Astrocyte (in vitro differentiated cells and primary cell): ENCODE results near the gene ADARB2. TPM values are rescaled to one million over a fixed set of nuclear protein-coding genes. Genes with fewer than 3 reads are reported as not detected.

Source experiments
- DNase-seq: peaks from one replicate; pipeline ENCODE4 v3.0.0-alpha.2; 2010; ENCODE audit warnings: low read depth
- FAIRE-seq: peaks from 2 replicates; lab custom pipeline; 2011; peaks lifted over from hg19 to GRCh38; lab: Jason Lieb, UNC
- H2AFZ ChIP-seq: 2 replicates; pipeline ENCODE4 v1.6.0; 2012; ENCODE audit warnings: low read depth, low read length, inconsistent platforms
- H3K27ac ChIP-seq: 2 replicates; pipeline ENCODE4 v1.5.1; 2011; ENCODE audit warnings: low read depth, low read length, inconsistent platforms
- H3K27me3 ChIP-seq: 2 replicates; pipeline ENCODE4 v1.6.0; 2011; ENCODE audit warnings: low read length, inconsistent platforms; ENCODE audit not compliant: insufficient read depth
- H3K36me3 ChIP-seq: 2 replicates; pipeline ENCODE4 v1.5.1; 2011; ENCODE audit warnings: low read length, inconsistent platforms; ENCODE audit not compliant: insufficient read depth
- H3K4me1 ChIP-seq: 2 replicates; pipeline ENCODE4 v1.5.1; 2011; ENCODE audit warnings: low read length, inconsistent platforms; ENCODE audit not compliant: insufficient read depth
- H3K4me2 ChIP-seq: 2 replicates; pipeline ENCODE4 v1.6.0; 2012; ENCODE audit warnings: low read length, inconsistent platforms
- H3K4me3 ChIP-seq: 2 replicates; pipeline ENCODE4 v1.5.1; 2011; ENCODE audit warnings: low read depth, mild to moderate bottlenecking, low read length, inconsistent platforms; ENCODE audit not compliant: insufficient read depth
- H3K79me2 ChIP-seq: 2 replicates; pipeline ENCODE4 v1.6.0; 2012; ENCODE audit warnings: mild to moderate bottlenecking, low read length, inconsistent platforms; ENCODE audit not compliant: insufficient read depth
- H3K9ac ChIP-seq: 2 replicates; pipeline ENCODE4 v1.6.0; 2012; ENCODE audit warnings: mild to moderate bottlenecking, low read length, inconsistent platforms
- H3K9me3 ChIP-seq: 2 replicates; pipeline ENCODE4 v1.5.1; 2012; ENCODE audit warnings: low read depth, mild to moderate bottlenecking, low read length, inconsistent platforms; ENCODE audit not compliant: insufficient read depth
- H4K20me1 ChIP-seq: 2 replicates; pipeline ENCODE4 v1.6.0; 2012; ENCODE audit warnings: low read length, inconsistent platforms; ENCODE audit not compliant: insufficient read depth
- H3K27ac Mint-ChIP-seq: one replicate; pipeline ENCODE4 v1.8.0; 2021; ENCODE audit warnings: mild to moderate bottlenecking, mixed read lengths; ENCODE audit not compliant: unreplicated experiment
- H3K27me3 Mint-ChIP-seq: one replicate; pipeline ENCODE4 v1.8.0; 2021; ENCODE audit warnings: low read depth, mixed read lengths; ENCODE audit not compliant: unreplicated experiment
- H3K36me3 Mint-ChIP-seq: one replicate; pipeline ENCODE4 v1.8.0; 2021; ENCODE audit warnings: low read depth, mixed read lengths; ENCODE audit not compliant: unreplicated experiment
- H3K4me1 Mint-ChIP-seq: one replicate; pipeline ENCODE4 v1.8.0; 2021; ENCODE audit warnings: low read depth, mixed read lengths; ENCODE audit not compliant: unreplicated experiment
- H3K4me3 Mint-ChIP-seq: one replicate; pipeline ENCODE4 v1.8.0; 2021; ENCODE audit warnings: mild to moderate bottlenecking, moderate library complexity, mixed read lengths; ENCODE audit not compliant: unreplicated experiment
- H3K9me3 Mint-ChIP-seq: one replicate; pipeline ENCODE4 v1.8.0; 2021; ENCODE audit warnings: mild to moderate bottlenecking, mixed read lengths; ENCODE audit not compliant: unreplicated experiment
- CTCF ChIP-seq: IDR thresholded peaks from 2 replicates; pipeline ENCODE4 v1.5.1; 2011; ENCODE audit warnings: low read depth, mild to moderate bottlenecking, inconsistent platforms, low read length, moderate library complexity; ENCODE audit not compliant: insufficient read depth
- EZH2 ChIP-seq: IDR thresholded peaks from 2 replicates; pipeline ENCODE4 v1.6.1; 2012; ENCODE audit warnings: mild to moderate bottlenecking, low read length, inconsistent platforms; ENCODE audit not compliant: insufficient read depth
- total RNA-seq: library from RNA; stranded (reverse); gene quantifications from 2 replicates; pipeline ENCODE4 v1.2.1, GENCODE V29; 2021

Gene ADARB2
- total RNA-seq, 1 donor from 2014 or later, result 0.18 TPM

- Histone ChIP-seq H3K4me1 (no peaks in the 10 kb centered on the region), H3K27ac (no peak overlapping the region), H3K36me3 (no peaks in the 10 kb centered on the region), H3K79me2 (no peaks in the 10 kb centered on the region), H2AFZ (no peak overlapping the region), H3K27me3 (no peaks in the 10 kb centered on the region), H3K9me3 (peaks cover 7% of the 10 kb centered on the region), H3K9ac (no peak overlapping the region), H3K4me2 (no peak overlapping the region), H4K20me1 (no peaks in the 10 kb centered on the region), H3K4me3 (no peak overlapping the region)
- Mint-ChIP-seq H3K4me3 (no peak overlapping the region), H3K27ac (no peak overlapping the region), H3K4me1 (no peaks in the 10 kb centered on the region), H3K9me3 (peaks cover 11% of the 10 kb centered on the region), H3K27me3 (peaks cover 39% of the 10 kb centered on the region), H3K36me3 (peaks cover 3% of the 10 kb centered on the region)
- DNase-seq, result no peak
- no peak for FAIRE-seq
- no peak for TF ChIP-seq EZH2
- no peak for TF ChIP-seq CTCF
Observed at GRCh38 chr10:1591045-1591444, 146.3 kb downstream of the ADARB2 start.

- Histone ChIP-seq H3K9ac (no peak overlapping the region), H3K79me2 (no peaks in the 10 kb centered on the region), H2AFZ (no peak overlapping the region), H3K4me1 (no peaks in the 10 kb centered on the region), H3K27me3 (no peaks in the 10 kb centered on the region), H3K27ac (no peak overlapping the region), H3K36me3 (no peaks in the 10 kb centered on the region), H3K4me3 (no peak overlapping the region), H4K20me1 (no peaks in the 10 kb centered on the region), H3K9me3 (peaks cover 7% of the 10 kb centered on the region), H3K4me2 (no peak overlapping the region)
- H3K27me3 Mint-ChIP-seq, result peaks cover 30% of the 10 kb centered on the region
- peaks cover 3% of the 10 kb centered on the region for H3K36me3 Mint-ChIP-seq
- TF ChIP-seq CTCF (no peak), EZH2 (no peak)
- peaks cover 11% of the 10 kb centered on the region for H3K9me3 Mint-ChIP-seq
- no peak overlapping the region for H3K4me3 Mint-ChIP-seq
- no peaks in the 10 kb centered on the region for H3K4me1 Mint-ChIP-seq
- H3K27ac Mint-ChIP-seq, result no peak overlapping the region
- FAIRE-seq (no peak), DNase-seq (no peak)
Observed at GRCh38 chr10:1589257-1589656, 148.1 kb downstream of the ADARB2 start.

GRCh38 chr10:1582739-1583138 is 154.6 kb downstream of the ADARB2 start:
- H2AFZ ChIP-seq, result no peak overlapping the region
- H3K9me3 ChIP-seq, result peaks cover under 1% of the 10 kb centered on the region
- Mint-ChIP-seq H3K27ac (no peak overlapping the region), H3K4me1 (peaks cover 10% of the 10 kb centered on the region), H3K36me3 (no peaks in the 10 kb centered on the region), H3K9me3 (peaks cover 5% of the 10 kb centered on the region), H3K27me3 (peaks cover 16% of the 10 kb centered on the region), H3K4me3 (no peak overlapping the region)
- H3K4me3 ChIP-seq, result no peak overlapping the region
- no peaks in the 10 kb centered on the region for H3K36me3 ChIP-seq
- no peaks in the 10 kb centered on the region for H3K79me2 ChIP-seq
- no peak overlapping the region for H3K27ac ChIP-seq
- H3K9ac ChIP-seq, result no peak overlapping the region
- FAIRE-seq (no peak), DNase-seq (no peak)
- no peaks in the 10 kb centered on the region for H4K20me1 ChIP-seq
- no peaks in the 10 kb centered on the region for H3K4me1 ChIP-seq
- no peak overlapping the region for H3K4me2 ChIP-seq
- no peak for TF ChIP-seq CTCF
- no peak for TF ChIP-seq EZH2
- H3K27me3 ChIP-seq, result no peaks in the 10 kb centered on the region
